ENCODE results near the gene AIPL1.
A peak's percentile ranks its signal among the peaks of the same experiment; 100 is the strongest.

The AIPL1 gene

GRCh38 chr17:6444571-6445335 is 9.8 kb upstream of the AIPL1 start:
- TF ChIP-seq TSHZ2 (CRISPR knock-in tag; IDR thresholded peaks at IDR 0.05) (no peak), ESRRG (CRISPR knock-in tag; IDR thresholded peaks at IDR 0.05) (no peak)
- peak; percentile 2; the same call in 2 of the 3 replicates for ATAC-seq

GRCh38 chr17:6443692-6444570 is 9.0 kb upstream of the AIPL1 start, which contains the start of gene PIMREG:
Gene PIMREG (plus strand): TSS chr17:6444455. CDS start chr17:6445111, 656 bp downstream.
- no peak for TF ChIP-seq TOX (CRISPR knock-in tag; IDR thresholded peaks at IDR 0.05; ENCODE audit: borderline replicate concordance)
- TF ChIP-seq ZNF565 (CRISPR knock-in tag; conservative IDR thresholded peaks at IDR 0.05; ENCODE audit: low read depth), result no peak
- TF ChIP-seq TCF4 (CRISPR knock-in tag; IDR thresholded peaks at IDR 0.05; ENCODE audit: borderline replicate concordance), result no peak
- no peak for TF ChIP-seq SNAI2 (CRISPR knock-in tag; IDR thresholded peaks at IDR 0.05)
- no peak for TF ChIP-seq PATZ1 (CRISPR knock-in tag; IDR thresholded peaks at IDR 0.05; ENCODE audit: borderline replicate concordance)
- TF ChIP-seq ZNF70 (CRISPR knock-in tag; IDR thresholded peaks at IDR 0.05), result no peak
- TF ChIP-seq TSHZ2 (CRISPR knock-in tag; IDR thresholded peaks at IDR 0.05), result no peak
- no peak for TF ChIP-seq RARB (CRISPR knock-in tag; IDR thresholded peaks at IDR 0.05)
- TF ChIP-seq ARNTL (CRISPR knock-in tag; IDR thresholded peaks at IDR 0.05; ENCODE audit: borderline replicate concordance, low read depth), result no peak
- no peak for TF ChIP-seq ZC3H10 (CRISPR knock-in tag; IDR thresholded peaks at IDR 0.05)
- TF ChIP-seq ZNF8 (CRISPR knock-in tag; IDR thresholded peaks at IDR 0.05), result no peak
- no peak for TF ChIP-seq CSRNP3 (CRISPR knock-in tag; IDR thresholded peaks at IDR 0.05)
- no peak for TF ChIP-seq ZFP30 (CRISPR knock-in tag; IDR thresholded peaks at IDR 0.05)
- TF ChIP-seq OSR1 (CRISPR knock-in tag; IDR thresholded peaks at IDR 0.05), result no peak
- no peak for TF ChIP-seq POU6F1 (CRISPR knock-in tag; IDR thresholded peaks at IDR 0.05; ENCODE audit: borderline replicate concordance, low read depth)
- no peak for TF ChIP-seq ESRRG (CRISPR knock-in tag; IDR thresholded peaks at IDR 0.05)
- no peak for TF ChIP-seq ZFP3 (CRISPR knock-in tag; IDR thresholded peaks at IDR 0.05)
- peak; percentile 97 for ATAC-seq
